Measurements from ENCODE around the gene TPSG1.
"Not testable (repeated sequence)": the region's sequence is repeated elsewhere in the genome, so short reads cannot be mapped to it uniquely, and the experiment has no call there.

Gene TPSG1

GRCh38 chr16:1194665-1195392 is 30.2 kb downstream of the TPSG1 start:
- Mint-ChIP-seq H3K27ac (no peak overlapping the region), H3K27me3 (ENCODE audit: low read depth, poor library complexity) (peaks cover 1% of the 10 kb centered on the region), H3K9me3 (no peaks in the 10 kb centered on the region), H3K36me3 (ENCODE audit: low read depth) (peaks cover 2% of the 10 kb centered on the region), H3K4me3 (no peak overlapping the region), H3K4me1 (peaks cover 28% of the 10 kb centered on the region)
- TF ChIP-seq CTCF (IDR thresholded peaks at IDR 0.05), result peak; percentile 91
- peak; percentile 72 for DNase-seq

- Mint-ChIP-seq H3K27me3 (ENCODE audit: low read depth, poor library complexity) (peaks cover 4% of the 10 kb centered on the region), H3K27ac (no peak overlapping the region), H3K36me3 (ENCODE audit: low read depth) (no peaks in the 10 kb centered on the region), H3K9me3 (no peaks in the 10 kb centered on the region), H3K4me3 (no peak overlapping the region), H3K4me1 (peaks cover 24% of the 10 kb centered on the region)
- no peak for DNase-seq
- TF ChIP-seq CTCF (IDR thresholded peaks at IDR 0.05), result no peak
Measured at GRCh38 chr16:1193825-1194581, 31.1 kb downstream of the TPSG1 start.

GRCh38 chr16:1193143-1193824 is 31.8 kb downstream of the TPSG1 start:
- Mint-ChIP-seq H3K36me3 (ENCODE audit: low read depth) (no peaks in the 10 kb centered on the region), H3K9me3 (no peaks in the 10 kb centered on the region), H3K27ac (no peak overlapping the region), H3K4me1 (peaks cover 27% of the 10 kb centered on the region), H3K27me3 (ENCODE audit: low read depth, poor library complexity) (peaks cover 4% of the 10 kb centered on the region), H3K4me3 (no peak overlapping the region)
- no peak for DNase-seq
- TF ChIP-seq CTCF (IDR thresholded peaks at IDR 0.05), result no peak

- no peaks in the 10 kb centered on the region for H3K36me3 Mint-ChIP-seq (ENCODE audit: low read depth)
- no peak for TF ChIP-seq CTCF (IDR thresholded peaks at IDR 0.05)
- DNase-seq, result no peak
- H3K27ac Mint-ChIP-seq, result peak overlapping the region; percentile 82
- H3K9me3 Mint-ChIP-seq, result no peaks in the 10 kb centered on the region
- peaks cover 25% of the 10 kb centered on the region for H3K4me1 Mint-ChIP-seq
- no peak overlapping the region for H3K4me3 Mint-ChIP-seq
- H3K27me3 Mint-ChIP-seq (ENCODE audit: low read depth, poor library complexity), result peaks cover 4% of the 10 kb centered on the region
Measured at GRCh38 chr16:1192384-1193073, 32.5 kb downstream of the TPSG1 start.

- not testable (repeated sequence) for H3K4me3 Mint-ChIP-seq; DNase-seq; H3K27me3 Mint-ChIP-seq (ENCODE audit: low read depth, poor library complexity); H3K36me3 Mint-ChIP-seq (ENCODE audit: low read depth); H3K27ac Mint-ChIP-seq; H3K9me3 Mint-ChIP-seq
- peaks cover 12% of the 10 kb centered on the region for H3K4me1 Mint-ChIP-seq
Measured at GRCh38 chr16:1190789-1191188, 34.3 kb downstream of the TPSG1 start.

GRCh38 chr16:1189455-1189854 is 35.6 kb downstream of the TPSG1 start:
- peaks cover 4% of the 10 kb centered on the region for H3K27me3 Mint-ChIP-seq (ENCODE audit: low read depth, poor library complexity)
- H3K27ac Mint-ChIP-seq, result no peak overlapping the region

More at GRCh38 chr16:1189455-1189854, 35.6 kb downstream of the TPSG1 start:
- Mint-ChIP-seq H3K4me3 (no peak overlapping the region), H3K9me3 (no peaks in the 10 kb centered on the region), H3K4me1 (peaks cover 12% of the 10 kb centered on the region), H3K36me3 (ENCODE audit: low read depth) (no peaks in the 10 kb centered on the region)
- no peak for TF ChIP-seq CTCF (IDR thresholded peaks at IDR 0.05)
- DNase-seq, result no peak
